Liver (tissue), 9 donors: ENCODE data around the gene SCN1B. TPM values are rescaled to one million over a fixed set of nuclear protein-coding genes. Genes with fewer than 3 reads are reported as not detected.
A peak's percentile ranks its signal among the peaks of the same experiment; 100 is the strongest.

Source experiments
- DNase-seq: peaks from one replicate; pipeline ENCODE4 v3.0.0-alpha.2; 2017; ENCODE audit warnings: low spot score
- H3K27ac ChIP-seq, 2 donors: one replicate each; pipeline ENCODE4 v1.7.0; 2013; ENCODE audit warnings: inconsistent platforms in 2 of 2, low read length in 2 of 2, control low read depth in 1 of 2, low read depth in 1 of 2, mild to moderate bottlenecking in 1 of 2
- H3K27me3 ChIP-seq, 4 donors: one replicate each; pipeline versions ENCODE4 v1.6.1 to v1.7.0; 2013; ENCODE audit warnings: low read length in 3 of 4, inconsistent platforms in 1 of 4, mild to moderate bottlenecking in 1 of 4, moderate library complexity in 1 of 4; ENCODE audit not compliant: control insufficient read depth in 4 of 4, insufficient read depth in 4 of 4
- H3K36me3 ChIP-seq, 4 donors: one replicate each; pipeline versions ENCODE4 v1.6.1 to v1.7.0; 2013; ENCODE audit warnings: low read length in 3 of 4, mild to moderate bottlenecking in 3 of 4, low read depth in 1 of 4, moderate library complexity in 1 of 4; ENCODE audit not compliant: control insufficient read depth in 4 of 4, insufficient read depth in 3 of 4
- H3K4me1 ChIP-seq, 4 donors: one replicate each; pipeline versions ENCODE4 v1.6.1 to v1.7.0; 2013; ENCODE audit warnings: low read length in 3 of 4, mild to moderate bottlenecking in 3 of 4, moderate library complexity in 1 of 4; ENCODE audit not compliant: control insufficient read depth in 4 of 4, insufficient read depth in 4 of 4
- H3K4me3 ChIP-seq, 3 donors: one replicate each; pipeline versions ENCODE4 v1.6.1 to v1.7.0; 2013; ENCODE audit warnings: low read length in 3 of 3, control low read depth in 1 of 3, low read depth in 1 of 3, mild to moderate bottlenecking in 1 of 3
- H3K9ac ChIP-seq, 2 donors: one replicate each; pipeline ENCODE4 v1.7.0; 2013; ENCODE audit warnings: low read length in 2 of 2, mild to moderate bottlenecking in 2 of 2, moderate library complexity in 2 of 2, control low read depth in 1 of 2, low read depth in 1 of 2
- H3K9me3 ChIP-seq, 4 donors: one replicate each; pipeline versions ENCODE4 v1.6.1 to v1.7.0; 2013; ENCODE audit warnings: low read length in 3 of 4; ENCODE audit not compliant: control insufficient read depth in 4 of 4
- ATF3 ChIP-seq: IDR thresholded peaks from 2 replicates; pipeline ENCODE4 v1.6.1; 2016; ENCODE audit warnings: antibody characterized with exemption
- CTCF ChIP-seq: fragments of 150-350 bp; IDR thresholded peaks from 2 replicates; pipeline ENCODE4 v1.5.1; 2017; ENCODE audit warnings: improper control_type of control experiment, low read depth, low read length; ENCODE audit not compliant: missing input control
- FOXA1 ChIP-seq: IDR thresholded peaks from 2 replicates; pipeline ENCODE4 v1.6.1; 2016; ENCODE audit warnings: antibody characterized with exemption
- FOXA2 ChIP-seq: IDR thresholded peaks from 2 replicates; pipeline ENCODE4 v1.6.1; 2016; ENCODE audit warnings: antibody characterized with exemption
- GABPA ChIP-seq, 2 donors: IDR thresholded peaks in 1 of 2; conservative IDR thresholded peaks in 1 of 2; 2 replicates each; pipeline ENCODE4 v1.6.1; 2016; ENCODE audit warnings: antibody characterized with exemption in 2 of 2, mild to moderate bottlenecking in 1 of 2, moderate library complexity in 1 of 2
- HNF4A ChIP-seq, 2 donors: conservative IDR thresholded peaks; 2 replicates each; pipeline ENCODE4 v1.6.1; 2016; ENCODE audit warnings: antibody characterized with exemption in 2 of 2, mild to moderate bottlenecking in 2 of 2
- HNF4G ChIP-seq: IDR thresholded peaks from 2 replicates; pipeline ENCODE4 v1.6.1; 2016; ENCODE audit warnings: antibody characterized with exemption
- JUND ChIP-seq, 2 donors: IDR thresholded peaks; 2 replicates each; pipeline ENCODE4 v1.6.1; 2016; ENCODE audit warnings: antibody characterized with exemption in 2 of 2
- MAX ChIP-seq: IDR thresholded peaks from 2 replicates; pipeline ENCODE4 v1.6.1; 2016; ENCODE audit warnings: antibody characterized with exemption
- NR2F2 ChIP-seq: IDR thresholded peaks from 2 replicates; pipeline ENCODE4 v1.6.1; 2016; ENCODE audit warnings: antibody characterized with exemption
- RAD21 ChIP-seq, 2 donors: IDR thresholded peaks; 2 replicates each; pipeline ENCODE4 v1.6.1; 2016; ENCODE audit warnings: antibody characterized with exemption in 2 of 2, mild to moderate bottlenecking in 2 of 2
- RXRA ChIP-seq, 2 donors: IDR thresholded peaks; 2 replicates each; pipeline ENCODE4 v1.6.1; 2017 to 2018; ENCODE audit warnings: antibody characterized with exemption in 2 of 2, mild to moderate bottlenecking in 1 of 2
- SP1 ChIP-seq: IDR thresholded peaks from 2 replicates; pipeline ENCODE4 v1.6.1; 2018; ENCODE audit warnings: antibody characterized with exemption, mild to moderate bottlenecking
- TAF1 ChIP-seq: conservative IDR thresholded peaks from 2 replicates; pipeline ENCODE4 v1.6.1; 2016; ENCODE audit warnings: antibody characterized with exemption, mild to moderate bottlenecking
- YY1 ChIP-seq: IDR thresholded peaks from 2 replicates; pipeline ENCODE4 v1.6.1; 2016; ENCODE audit warnings: antibody characterized with exemption, mild to moderate bottlenecking
- ZBTB33 ChIP-seq: IDR thresholded peaks from 2 replicates; pipeline ENCODE4 v1.6.1; 2016; ENCODE audit warnings: antibody characterized with exemption
- WGBS: extraction: QIAGEN DNeasy Blood & Tissue Kit; methylation state at CpG from one replicate; pipeline ENCODE4 v1.1.7; 2013; 5-methylcytosine and 5-hydroxymethylcytosine counted together
- polyA plus RNA-seq, 2 donors: library from polyadenylated mRNA; stranded (reverse) in 1 of 2; unstranded in 1 of 2; fragments of 200-250 nt in 1 of 2; fragments of >200 nt in 1 of 2; fragmentation: Nextera tagmentation in 1 of 2; extraction: Ambion mirVana in 1 of 2; gene quantifications; one replicate each; pipeline versions ENCODE4 v1.2.1 to v1.2.3, GENCODE V29; 2013 to 2015
- total RNA-seq, 2 donors: library from RNA; depleted of rRNA; stranded (reverse); fragments of >200 nt; gene quantifications; one replicate each; pipeline ENCODE4 v1.2.3, GENCODE V29; 2014
- donor health status: healthy.
- donor health status: healthy.
- donor health status: healthy.
- donor health status: healthy.
- donor health status: healthy.

Gene SCN1B
- total and polyA plus RNA-seq, 4 donors = 1.6 to 5.8 (median 3.4) TPM

GRCh38 chr19:35063940-35064818 lies 33.9 kb downstream of the SCN1B start:
- Histone ChIP-seq H3K27ac (peak overlapping the region in 1 of 2 donors; percentile 7), H3K27me3 (no peaks in the 10 kb centered on the region), H3K9ac (no peak overlapping the region), H3K36me3 (peaks cover 2 to 8% (median 5%) of the 10 kb centered on the region in 4 donors), H3K9me3 (no peaks in the 10 kb centered on the region), H3K4me3 (no peak overlapping the region), H3K4me1 (peaks cover 0 to 3% (median 0%) of the 10 kb centered on the region in 4 donors)
- no peak for DNase-seq
- 80% methylated on average over 10 of the region's 10 CpGs for WGBS
- TF ChIP-seq JUND (IDR thresholded peaks at IDR 0.05) (peak in 1 of 2 donors; percentile 18), SP1 (no peak)

- H3K27ac ChIP-seq = no peak overlapping the region
- WGBS = 95% methylated on average over 10 of the region's 10 CpGs
- no peak for DNase-seq
Measured at GRCh38 chr19:35065574-35065973, 35.3 kb downstream of the SCN1B start.

GRCh38 chr19:35066121-35066520 lies 35.9 kb downstream of the SCN1B start:
- H3K4me1 ChIP-seq = peaks cover 0 to 3% (median 0%) of the 10 kb centered on the region in 4 donors
- H3K4me3 ChIP-seq = no peak overlapping the region
- no peak for DNase-seq
- 94% methylated on average over 15 of the region's 15 CpGs for WGBS
- no peak overlapping the region for H3K9ac ChIP-seq
- peaks cover 0 to 2% (median 0%) of the 10 kb centered on the region in 4 donors for H3K36me3 ChIP-seq
- peaks cover 0 to 6% (median 2%) of the 10 kb centered on the region in 4 donors for H3K9me3 ChIP-seq
- no peak for TF ChIP-seq FOXA1
- TF ChIP-seq HNF4A (conservative IDR thresholded peaks at IDR 0.05) = no peak
- no peak for TF ChIP-seq FOXA2
- TF ChIP-seq RAD21 (IDR thresholded peaks at IDR 0.05) = no peak
- TF ChIP-seq YY1 = no peak
- no peak for TF ChIP-seq ZBTB33
- no peak for TF ChIP-seq CTCF
- TF ChIP-seq RXRA (IDR thresholded peaks at IDR 0.05) = no peak
- TF ChIP-seq HNF4G = no peak
- TF ChIP-seq GABPA (IDR thresholded peaks at IDR 0.05 in 1 of 2, conservative IDR thresholded peaks at IDR 0.05 in 1 of 2) = no peak
- TF ChIP-seq SP1 = no peak
- H3K27ac ChIP-seq = peak overlapping the region; percentile 42 to 68
- H3K27me3 ChIP-seq = no peaks in the 10 kb centered on the region

More at GRCh38 chr19:35065574-35065973, 35.3 kb downstream of the SCN1B start:
- no peak overlapping the region for H3K4me3 ChIP-seq
- no peaks in the 10 kb centered on the region for H3K27me3 ChIP-seq
- no peak overlapping the region for H3K9ac ChIP-seq
- peaks cover 0 to 2% (median under 1%) of the 10 kb centered on the region in 4 donors for H3K36me3 ChIP-seq
- peaks cover 0 to 3% (median 0%) of the 10 kb centered on the region in 4 donors for H3K4me1 ChIP-seq
- H3K9me3 ChIP-seq = peaks cover 0 to 5% (median 2%) of the 10 kb centered on the region in 4 donors
- TF ChIP-seq JUND (IDR thresholded peaks at IDR 0.05) = no peak
- TF ChIP-seq SP1 = no peak
- TF ChIP-seq HNF4G = no peak
- no peak for TF ChIP-seq TAF1
- TF ChIP-seq NR2F2 = no peak
- TF ChIP-seq RAD21 (IDR thresholded peaks at IDR 0.05) = no peak
- no peak for TF ChIP-seq HNF4A (conservative IDR thresholded peaks at IDR 0.05)
- TF ChIP-seq YY1 = no peak
- TF ChIP-seq MAX = no peak
- no peak for TF ChIP-seq ATF3
